HG03342 (cell line): Measurements from ENCODE around the gene ADSS1.
"Not testable (repeated sequence)": the region's sequence is repeated elsewhere in the genome, so short reads cannot be mapped to it uniquely, and the experiment has no call there.

Experiments used
- ATAC-seq: cut with Tn5 transposase; IDR thresholded peaks from one replicate; pipeline ENCODE4 v1.9.1; 2021; ENCODE audit warnings: mild to moderate bottlenecking, moderate library complexity; ENCODE audit not compliant: unreplicated experiment

ADSS1 gene

DNA sequence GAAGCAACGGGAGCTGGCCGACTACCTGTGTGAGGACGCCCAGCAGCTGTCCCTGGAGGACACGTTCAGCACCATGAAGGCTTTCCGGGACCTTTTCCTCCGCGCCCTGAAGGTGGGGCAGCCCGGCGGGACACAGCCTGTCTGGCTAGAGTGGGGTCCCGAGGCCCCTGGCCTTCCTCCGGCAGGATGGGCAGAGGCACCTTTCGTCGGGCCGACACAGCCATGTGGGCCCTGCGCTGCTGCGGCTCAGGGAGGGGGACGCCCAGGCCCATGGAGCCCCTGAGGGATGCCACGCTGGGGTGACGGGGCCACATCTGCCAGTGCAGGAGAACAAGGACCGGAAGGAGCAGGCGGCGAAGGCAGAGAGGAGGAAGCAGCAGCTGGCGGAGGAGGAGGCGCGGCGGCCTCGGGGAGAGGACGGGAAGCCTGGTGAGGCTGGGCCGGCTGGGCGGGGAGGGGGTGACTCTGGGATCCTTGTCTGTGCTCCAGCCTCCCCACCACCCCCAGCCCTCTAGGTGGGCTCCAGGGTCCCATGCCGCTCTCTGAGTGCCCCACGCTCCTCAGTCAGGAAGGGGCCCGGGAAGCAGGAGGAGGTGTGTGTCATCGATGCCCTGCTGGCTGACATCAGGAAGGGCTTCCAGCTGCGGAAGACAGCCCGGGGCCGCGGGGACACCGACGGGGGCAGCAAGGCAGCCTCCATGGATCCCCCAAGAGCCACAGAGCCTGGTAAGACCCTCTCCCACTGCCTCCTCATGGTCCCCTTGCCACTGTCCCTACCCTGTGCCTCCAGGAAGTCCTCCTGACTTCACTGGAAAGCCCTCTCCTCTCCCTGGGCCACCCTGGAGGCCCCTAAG is 10.9 kb upstream of the ADSS1 start:
- no peak for ATAC-seq

GRCh38 chr14:104714066-104714465 is 10.0 kb upstream of the ADSS1 start:
- no peak for ATAC-seq

DNA sequence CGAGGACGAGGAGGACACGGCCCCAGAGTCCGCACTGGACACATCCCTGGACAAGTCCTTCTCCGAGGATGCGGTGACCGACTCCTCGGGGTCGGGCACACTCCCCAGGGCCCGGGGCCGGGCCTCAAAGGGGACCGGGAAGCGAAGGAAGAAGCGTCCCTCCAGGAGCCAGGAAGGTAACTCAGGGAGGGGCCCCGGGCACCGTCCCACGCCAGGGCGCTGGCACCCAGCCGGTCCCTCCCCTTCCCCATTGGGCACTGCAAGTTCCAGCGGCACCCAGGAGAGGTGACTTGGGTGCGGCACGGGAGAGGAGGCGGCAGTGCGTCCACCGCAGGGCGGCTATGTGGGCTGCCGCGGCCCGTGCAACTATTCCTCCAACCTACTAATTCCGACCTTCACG is 9.3 kb upstream of the ADSS1 start:
- no peak for ATAC-seq

DNA sequence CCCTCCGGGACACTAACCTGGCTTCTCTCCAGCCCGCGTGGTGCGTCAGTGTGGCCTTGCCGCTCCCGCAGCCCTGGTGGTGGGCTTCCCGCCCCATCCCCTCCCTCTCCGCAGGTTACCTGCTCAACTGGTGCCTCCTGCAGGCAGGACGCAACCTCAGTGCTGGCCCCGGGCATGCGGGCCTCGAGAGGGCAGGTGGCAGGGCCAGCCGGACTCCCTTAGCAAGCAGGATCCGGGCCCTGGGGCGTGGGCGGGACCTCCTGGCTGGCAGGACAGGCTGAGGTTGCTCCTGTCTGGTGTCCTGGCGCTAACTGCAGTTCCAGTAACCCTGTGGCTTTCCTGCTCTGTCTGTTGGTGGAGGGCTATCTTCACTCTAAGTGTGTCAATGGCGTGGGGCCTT is 8.6 kb upstream of the ADSS1 start:
- no peak for ATAC-seq

GRCh38 chr14:104715871-104716270 is 8.2 kb upstream of the ADSS1 start:
- no peak for ATAC-seq

- no peak for ATAC-seq
Measured at GRCh38 chr14:104717137-104717536, 6.9 kb upstream of the ADSS1 start.

GRCh38 chr14:104717646-104718045 is 6.4 kb upstream of the ADSS1 start:
- ATAC-seq = no peak

DNA sequence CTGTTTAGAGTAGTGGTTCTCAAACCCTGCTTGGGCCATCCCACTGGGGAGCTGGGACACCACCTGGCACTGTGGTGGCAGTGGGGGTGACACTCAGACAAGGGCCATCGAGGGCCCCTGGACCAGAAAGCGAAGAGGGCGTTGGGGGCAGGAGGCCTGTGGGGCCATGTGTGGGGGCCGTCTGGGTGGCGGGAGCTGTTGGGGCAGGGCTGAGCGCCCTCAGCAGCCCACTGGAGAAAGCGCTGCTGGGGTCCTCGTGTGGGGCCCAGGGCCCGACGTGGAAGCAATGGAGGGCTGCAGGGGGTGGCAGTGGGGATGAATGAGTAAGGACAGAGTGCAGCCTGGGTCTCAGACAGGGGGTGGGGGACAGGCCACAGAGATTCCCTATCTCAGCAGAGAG is 5.9 kb upstream of the ADSS1 start:
- ATAC-seq = no peak

DNA sequence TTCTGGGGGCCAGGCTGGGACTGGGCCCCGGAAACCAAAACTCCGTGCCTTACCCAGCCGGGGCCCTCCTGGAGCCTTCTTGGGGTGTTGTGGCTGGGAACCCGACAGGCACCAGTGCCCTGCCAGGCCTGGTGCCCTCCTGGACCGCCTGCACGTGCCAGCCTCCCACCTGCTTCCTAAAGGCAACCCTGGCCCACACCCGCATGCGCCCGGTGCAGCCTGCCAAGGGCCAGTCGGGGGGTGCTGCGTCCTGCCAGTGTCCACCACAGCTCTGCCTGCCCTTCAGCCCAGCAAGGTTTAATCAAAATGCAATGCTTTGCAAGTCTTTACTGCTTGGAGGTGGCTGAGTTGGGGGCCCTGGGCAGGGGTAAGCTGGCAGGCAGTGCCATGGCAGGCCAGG is 5.2 kb upstream of the ADSS1 start:
- no peak for ATAC-seq

DNA sequence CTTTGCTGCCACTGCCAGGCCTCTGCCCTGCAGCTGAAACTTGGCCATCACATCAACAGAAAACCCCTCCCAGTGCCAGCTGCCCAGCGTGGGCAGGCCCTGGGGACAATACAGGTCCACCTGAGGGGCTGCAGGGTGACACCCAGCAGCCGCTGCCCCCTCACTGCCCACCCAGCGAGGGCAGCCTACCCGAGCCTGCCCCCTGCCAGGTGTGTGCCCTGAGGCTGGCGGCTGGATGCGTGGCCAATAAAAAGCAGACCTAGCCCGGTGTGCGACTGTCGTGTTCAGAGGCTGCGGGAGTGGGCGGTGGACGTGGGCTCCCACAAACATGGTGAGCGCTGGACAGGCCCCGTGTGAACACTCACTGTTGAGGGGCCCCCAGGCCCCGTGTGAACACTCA is 4.7 kb upstream of the ADSS1 start:
- no peak for ATAC-seq

DNA sequence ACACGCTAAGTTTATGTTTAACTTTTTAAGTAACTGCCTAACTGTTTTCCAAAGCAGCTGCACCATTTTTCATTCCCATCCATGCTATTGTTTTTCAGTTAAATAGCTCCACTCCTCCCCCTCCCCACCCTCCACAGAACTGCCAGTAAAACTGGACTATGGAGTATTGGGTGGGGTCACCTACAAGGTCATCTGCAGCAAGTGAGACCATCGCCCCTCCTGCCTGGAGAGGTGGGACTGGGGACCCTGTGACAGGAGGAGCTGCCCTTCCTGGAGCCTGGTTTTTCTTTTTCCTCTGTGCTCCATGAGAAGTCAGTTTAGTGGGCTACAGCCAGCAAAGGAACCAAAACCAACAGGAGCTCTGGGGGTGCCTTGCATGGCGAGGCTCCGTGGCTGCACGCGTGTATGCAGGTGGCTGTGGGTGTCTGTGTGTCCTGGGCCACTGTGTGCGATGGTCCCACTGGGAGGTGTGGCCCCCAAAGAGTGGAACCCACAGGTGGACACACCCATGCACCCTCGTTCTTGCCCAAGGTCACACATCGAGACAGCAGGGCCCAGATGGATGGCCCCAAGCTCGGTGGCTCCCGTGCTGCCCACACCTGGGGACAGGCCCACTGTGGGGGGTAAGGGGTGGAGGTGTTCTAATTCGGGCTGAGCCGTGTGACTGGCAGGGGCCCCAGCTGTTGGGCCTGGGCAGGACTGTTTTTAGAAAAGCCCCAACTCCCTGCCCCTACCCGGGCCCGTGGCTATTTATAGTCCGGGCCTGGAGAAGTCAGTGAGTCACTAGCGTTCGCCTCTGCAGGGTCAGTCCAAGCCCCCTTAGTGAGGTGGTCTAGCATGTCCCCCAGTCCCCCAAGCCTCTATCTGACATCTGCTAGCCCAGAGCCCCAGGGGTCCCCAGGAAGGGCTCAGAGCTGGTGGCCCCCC is 2.3 kb upstream of the ADSS1 start:
- no peak for ATAC-seq

GRCh38 chr14:104722938-104723650 is 935 bp upstream of the ADSS1 start:
- no peak for ATAC-seq

DNA sequence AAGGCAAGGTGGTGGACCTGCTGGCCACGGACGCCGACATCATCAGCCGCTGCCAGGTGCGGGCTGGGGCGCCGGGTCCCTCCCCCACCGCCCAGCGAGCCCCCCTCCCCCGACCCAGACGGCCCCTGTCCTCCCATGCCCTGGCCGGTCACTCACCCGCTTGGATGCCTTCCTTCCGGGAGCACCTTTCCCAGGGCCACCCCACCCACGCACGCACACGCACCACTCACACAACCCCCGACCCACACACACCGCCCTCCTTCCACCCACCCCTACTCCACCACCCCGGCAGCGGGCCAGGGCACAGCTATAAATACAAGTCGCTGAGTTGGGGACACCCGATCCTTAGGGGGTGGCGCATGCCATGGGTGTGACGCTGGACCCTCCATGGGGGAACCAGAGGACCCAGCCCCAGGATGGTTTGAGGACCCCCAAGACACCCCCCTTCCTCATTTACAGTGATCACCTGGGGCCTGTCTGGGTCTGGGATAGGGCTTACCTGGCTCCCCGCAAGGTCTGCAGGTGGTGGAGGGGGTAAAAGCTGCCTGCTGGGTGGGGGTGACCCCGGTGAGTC is 465 bp downstream of the ADSS1 start:
- ATAC-seq = no peak

DNA sequence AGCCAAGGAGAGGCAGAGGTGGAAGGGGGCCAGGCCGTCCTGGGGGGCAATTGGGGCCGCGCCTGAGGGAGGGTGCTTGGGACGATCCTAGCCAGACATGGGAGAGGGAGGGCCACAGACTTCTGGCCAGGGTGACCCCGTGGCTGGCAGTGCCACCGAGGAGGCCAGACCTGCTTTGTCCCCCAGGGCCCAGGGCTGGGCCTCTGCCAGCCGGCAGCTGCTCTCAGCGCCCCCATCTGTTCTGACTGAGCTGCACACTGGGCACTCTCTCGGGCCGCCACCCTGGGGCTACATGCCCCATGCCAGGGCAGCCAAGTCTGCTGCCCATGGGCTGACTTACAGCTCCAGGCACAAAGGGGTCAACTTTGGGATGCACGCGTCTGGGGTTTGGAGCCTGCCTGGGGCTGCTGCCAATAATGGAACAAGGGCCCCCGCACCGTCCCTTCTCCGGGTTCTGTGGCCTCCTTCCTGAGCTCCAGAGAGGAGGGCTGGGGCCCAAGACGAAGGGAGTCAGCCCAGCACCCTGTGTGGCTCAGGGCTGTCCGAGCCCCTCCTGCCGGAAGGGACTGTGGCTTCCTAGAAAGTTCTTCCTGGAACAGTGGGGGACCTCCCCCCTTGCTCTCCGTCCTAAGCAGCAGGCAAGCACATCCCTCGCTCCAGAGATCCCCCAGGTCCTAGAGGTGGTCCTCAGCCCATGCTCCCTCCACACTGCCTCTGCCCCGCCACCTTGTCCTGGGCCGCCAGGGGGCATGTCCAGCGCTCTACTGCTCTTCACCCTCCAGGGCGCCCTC is 1.1 kb downstream of the ADSS1 start:
- ATAC-seq = no peak

GRCh38 chr14:104725772-104726548 is 1.9 kb downstream of the ADSS1 start:
- ATAC-seq = no peak

DNA sequence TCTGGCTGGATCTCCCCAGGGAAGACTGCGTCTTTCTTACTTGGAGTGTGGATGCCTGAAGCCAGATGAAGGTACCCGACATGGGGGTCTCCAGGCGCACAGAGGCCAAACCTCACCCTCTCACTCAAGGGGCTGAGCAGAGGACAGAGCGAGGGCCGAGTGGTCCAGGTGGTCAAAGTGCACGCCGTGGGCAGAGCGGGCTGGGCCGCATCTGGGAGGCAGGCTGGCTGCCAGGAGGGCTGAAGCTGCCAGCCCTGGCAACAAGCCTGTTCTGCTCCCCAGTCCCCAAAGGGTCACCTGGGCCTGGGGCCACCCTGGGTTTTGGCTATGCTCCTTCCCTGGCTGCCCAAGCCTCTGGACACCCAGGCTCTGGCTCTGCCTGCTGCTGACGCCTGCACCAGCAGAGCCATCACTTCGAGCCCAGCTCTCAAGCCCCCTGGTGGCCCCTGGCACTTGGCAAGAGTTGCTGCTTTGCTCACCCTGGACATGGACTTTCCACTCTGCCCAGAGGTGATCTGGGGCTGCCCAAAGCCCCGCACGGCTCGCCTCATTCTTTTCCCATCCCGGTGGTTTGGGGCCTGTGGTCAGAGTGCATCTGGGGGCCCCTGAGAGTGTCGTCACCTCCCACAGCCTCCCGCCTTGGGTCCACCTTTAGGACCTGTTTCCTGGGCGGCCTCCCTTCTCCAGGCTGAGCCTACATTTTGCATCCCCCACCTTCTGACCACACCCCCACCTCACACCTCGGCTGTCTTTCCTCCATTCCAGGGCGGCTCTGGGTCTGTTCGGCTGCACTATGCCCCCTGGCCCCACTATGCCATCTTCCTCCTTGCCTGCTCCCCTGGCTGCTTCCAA is 2.8 kb downstream of the ADSS1 start:
- no peak for ATAC-seq

- ATAC-seq = no peak
Measured at GRCh38 chr14:104728631-104729030, 4.6 kb downstream of the ADSS1 start.

DNA sequence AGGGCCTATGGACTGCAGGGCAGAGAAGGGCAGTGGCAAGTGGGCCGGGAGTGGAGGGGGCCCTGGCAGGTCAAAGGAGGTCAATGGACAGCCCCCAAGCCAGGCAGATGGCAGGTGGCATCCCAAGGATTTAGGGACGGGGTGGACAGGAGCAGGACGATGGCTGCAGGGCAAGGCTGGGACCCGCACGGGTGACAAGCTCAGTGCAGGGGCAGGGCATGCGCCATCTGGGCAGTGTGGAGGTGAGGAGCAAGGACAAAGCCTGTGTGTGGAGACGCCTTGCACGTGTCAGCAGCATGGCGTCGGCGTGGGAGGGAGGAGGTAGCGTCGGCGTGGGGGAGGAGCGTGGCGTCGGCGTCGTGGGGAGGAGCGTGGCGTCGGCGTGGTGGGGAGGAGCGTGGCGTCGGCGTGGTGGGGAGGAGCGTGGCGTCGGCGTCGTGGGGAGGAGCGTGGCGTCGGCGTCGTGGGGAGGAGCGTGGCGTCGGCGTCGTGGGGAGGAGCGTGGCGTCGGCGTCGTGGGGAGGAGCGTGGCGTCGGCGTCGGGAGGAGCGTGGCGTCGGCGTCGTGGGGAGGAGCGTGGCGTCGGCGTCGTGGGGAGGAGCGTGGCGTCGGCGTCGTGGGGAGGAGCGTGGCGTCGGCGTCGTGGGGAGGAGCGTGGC is 5.3 kb downstream of the ADSS1 start:
- ATAC-seq = not testable (repeated sequence)
